ENCODE results near the gene GGT6. TPM values are rescaled to one million over a fixed set of nuclear protein-coding genes. Genes with fewer than 3 reads are reported as not detected.
A peak's percentile ranks its signal among the peaks of the same experiment; 100 is the strongest.

The GGT6 gene
- total RNA-seq, 1 donor from 2014 or later = not detected

DNA sequence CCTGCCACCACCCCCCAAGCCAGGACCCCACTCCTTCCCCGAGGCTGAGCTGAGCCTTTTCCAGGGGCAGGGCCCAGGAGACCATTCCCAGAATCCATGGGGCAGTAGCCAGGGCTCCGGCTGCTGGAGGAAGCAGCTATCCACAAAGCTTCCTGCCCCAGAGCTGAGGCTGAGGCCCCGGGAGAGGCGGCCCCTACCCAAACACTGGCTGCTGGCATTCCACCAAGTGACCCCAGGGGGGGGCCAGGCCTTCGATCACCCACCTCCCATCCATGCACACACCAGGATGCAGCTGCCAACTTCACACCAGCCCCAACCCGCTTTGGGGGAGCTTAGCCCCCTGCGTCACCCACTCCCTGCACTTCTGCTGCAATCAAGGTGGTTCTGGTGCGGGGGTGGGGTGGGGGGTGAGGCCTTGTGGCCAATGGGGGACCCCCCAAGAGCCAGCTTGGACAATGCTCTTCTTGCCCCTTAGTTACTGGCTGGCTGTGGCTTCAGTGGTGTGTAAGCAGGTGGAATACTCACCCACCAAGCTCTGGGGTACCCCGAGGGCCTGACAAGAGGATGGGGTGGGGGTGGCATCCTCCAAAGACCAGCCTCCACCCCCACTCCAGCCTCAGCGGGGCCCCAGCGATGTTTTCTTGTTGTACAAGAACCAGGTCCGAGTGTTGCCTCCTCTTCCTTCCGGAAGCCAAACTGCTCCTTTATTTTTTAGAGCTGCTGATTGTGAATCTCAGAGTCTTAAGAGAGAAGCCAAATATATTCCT lies 22.0 kb downstream of the GGT6 start:
- peak overlapping the region; percentile 45 to 71 for H3K27ac ChIP-seq
- H3K27me3 ChIP-seq = no peaks in the 10 kb centered on the region
- no peaks in the 10 kb centered on the region for H3K9me3 ChIP-seq
- peaks cover 46 to 50% of the 10 kb centered on the region in 2 donors for H3K36me3 ChIP-seq
- H3K4me3 ChIP-seq = no peak overlapping the region
- intact Hi-C loops (cut with DNase I) = no loop called here
- TF ChIP-seq, protein P1, sequence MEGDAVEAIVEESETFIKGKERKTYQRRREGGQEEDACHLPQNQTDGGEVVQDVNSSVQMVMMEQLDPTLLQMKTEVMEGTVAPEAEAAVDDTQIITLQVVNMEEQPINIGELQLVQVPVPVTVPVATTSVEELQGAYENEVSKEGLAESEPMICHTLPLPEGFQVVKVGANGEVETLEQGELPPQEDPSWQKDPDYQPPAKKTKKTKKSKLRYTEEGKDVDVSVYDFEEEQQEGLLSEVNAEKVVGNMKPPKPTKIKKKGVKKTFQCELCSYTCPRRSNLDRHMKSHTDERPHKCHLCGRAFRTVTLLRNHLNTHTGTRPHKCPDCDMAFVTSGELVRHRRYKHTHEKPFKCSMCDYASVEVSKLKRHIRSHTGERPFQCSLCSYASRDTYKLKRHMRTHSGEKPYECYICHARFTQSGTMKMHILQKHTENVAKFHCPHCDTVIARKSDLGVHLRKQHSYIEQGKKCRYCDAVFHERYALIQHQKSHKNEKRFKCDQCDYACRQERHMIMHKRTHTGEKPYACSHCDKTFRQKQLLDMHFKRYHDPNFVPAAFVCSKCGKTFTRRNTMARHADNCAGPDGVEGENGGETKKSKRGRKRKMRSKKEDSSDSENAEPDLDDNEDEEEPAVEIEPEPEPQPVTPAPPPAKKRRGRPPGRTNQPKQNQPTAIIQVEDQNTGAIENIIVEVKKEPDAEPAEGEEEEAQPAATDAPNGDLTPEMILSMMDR (IDR thresholded peaks at IDR 0.05) = no peak
- peaks cover 4 to 20% of the 10 kb centered on the region in 2 donors for H3K4me1 ChIP-seq
- DNase-seq (ENCODE audit: low spot score in 2 of 2) = no peak

DNA sequence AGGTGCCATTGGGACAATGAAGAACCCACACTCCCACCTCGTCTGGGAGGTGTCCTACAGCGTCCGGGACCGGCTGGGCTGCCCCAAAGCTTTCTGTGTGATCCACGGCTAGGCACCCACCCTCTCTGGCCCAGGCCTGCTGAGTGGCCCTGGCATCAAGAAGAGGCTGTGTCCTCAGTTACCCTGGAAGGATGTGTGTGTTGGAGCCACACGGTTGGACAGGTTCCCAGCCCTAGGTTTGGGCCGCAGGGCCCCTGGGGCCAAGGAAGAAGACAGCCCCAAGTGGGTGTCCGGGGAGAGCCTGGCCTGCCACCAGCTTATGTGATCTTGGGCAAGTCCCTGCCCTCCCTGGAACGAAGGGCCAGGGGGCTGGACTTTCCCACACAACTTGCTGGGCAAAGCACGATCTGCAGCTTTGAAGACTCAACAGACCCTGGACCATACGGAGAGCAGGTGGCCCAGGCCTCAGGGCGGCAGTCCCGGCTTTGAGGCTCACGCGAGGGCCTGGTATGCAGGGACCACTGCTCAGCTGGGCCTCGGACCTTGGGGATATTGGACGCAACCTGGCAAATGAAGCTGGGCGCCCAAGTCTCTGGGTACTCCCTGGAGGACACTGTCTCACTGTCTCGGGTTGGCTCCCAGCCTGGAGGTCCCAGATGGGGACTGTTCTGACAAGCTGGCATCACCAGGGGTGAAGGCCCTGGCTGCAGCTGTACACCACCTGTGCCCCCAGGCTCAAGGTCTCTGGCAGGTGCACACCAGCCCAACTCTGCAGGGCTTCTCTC lies 22.7 kb downstream of the GGT6 start:
- H3K36me3 ChIP-seq = peaks cover 40 to 42% of the 10 kb centered on the region in 2 donors
- no peak for DNase-seq (ENCODE audit: low spot score in 2 of 2)
- H3K4me3 ChIP-seq = no peak overlapping the region
- no peaks in the 10 kb centered on the region for H3K9me3 ChIP-seq
- intact Hi-C loops (cut with DNase I) = no loop called here
- no peaks in the 10 kb centered on the region for H3K27me3 ChIP-seq
- peak overlapping the region; percentile 45 to 71 for H3K27ac ChIP-seq
- TF ChIP-seq, protein P1 (IDR thresholded peaks at IDR 0.05) = no peak
- peaks cover 4 to 20% of the 10 kb centered on the region in 2 donors for H3K4me1 ChIP-seq

DNA sequence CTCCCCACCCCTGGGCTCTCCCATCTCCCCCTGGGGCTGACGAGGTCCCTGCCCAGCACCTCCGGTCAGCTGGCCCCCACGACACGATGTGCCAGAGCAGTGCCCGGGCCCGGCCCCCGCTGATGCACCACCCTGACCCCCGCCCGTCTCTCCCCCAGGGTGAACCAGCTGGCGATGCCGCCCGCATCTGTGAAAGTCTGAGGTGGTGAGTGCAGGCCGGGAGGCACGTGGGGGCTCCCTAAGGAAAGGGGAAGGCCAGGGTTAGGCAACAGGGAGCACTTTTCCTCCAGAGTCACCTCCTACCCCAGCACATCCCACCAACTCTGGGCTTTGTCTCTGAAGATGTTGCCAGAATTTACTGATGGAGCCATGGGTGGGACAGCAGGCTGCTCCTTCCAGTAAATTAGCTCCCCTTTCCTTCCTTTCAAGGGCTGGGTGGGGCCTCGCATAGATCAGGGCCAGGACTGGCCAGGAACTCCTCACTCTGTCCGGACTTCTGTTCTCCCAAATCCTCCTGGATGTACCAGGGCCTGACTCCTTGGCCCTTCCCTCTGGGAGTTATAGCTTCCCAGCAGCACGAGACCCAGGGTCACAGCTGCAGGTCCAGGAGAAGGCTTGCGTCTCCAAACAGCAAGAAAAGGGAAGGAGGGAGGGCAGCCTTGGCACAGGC lies 23.5 kb downstream of the GGT6 start:
- H3K27ac ChIP-seq = peak overlapping the region; percentile 45 to 71
- TF ChIP-seq, protein P1 (IDR thresholded peaks at IDR 0.05) = no peak
- no peaks in the 10 kb centered on the region for H3K9me3 ChIP-seq
- no peak for DNase-seq (ENCODE audit: low spot score in 2 of 2)
- peaks cover 32 to 35% of the 10 kb centered on the region in 2 donors for H3K36me3 ChIP-seq
- H3K27me3 ChIP-seq = no peaks in the 10 kb centered on the region
- intact Hi-C loops (cut with DNase I) = no loop called here
- peaks cover 4 to 20% of the 10 kb centered on the region in 2 donors for H3K4me1 ChIP-seq
- H3K4me3 ChIP-seq = no peak overlapping the region

DNA sequence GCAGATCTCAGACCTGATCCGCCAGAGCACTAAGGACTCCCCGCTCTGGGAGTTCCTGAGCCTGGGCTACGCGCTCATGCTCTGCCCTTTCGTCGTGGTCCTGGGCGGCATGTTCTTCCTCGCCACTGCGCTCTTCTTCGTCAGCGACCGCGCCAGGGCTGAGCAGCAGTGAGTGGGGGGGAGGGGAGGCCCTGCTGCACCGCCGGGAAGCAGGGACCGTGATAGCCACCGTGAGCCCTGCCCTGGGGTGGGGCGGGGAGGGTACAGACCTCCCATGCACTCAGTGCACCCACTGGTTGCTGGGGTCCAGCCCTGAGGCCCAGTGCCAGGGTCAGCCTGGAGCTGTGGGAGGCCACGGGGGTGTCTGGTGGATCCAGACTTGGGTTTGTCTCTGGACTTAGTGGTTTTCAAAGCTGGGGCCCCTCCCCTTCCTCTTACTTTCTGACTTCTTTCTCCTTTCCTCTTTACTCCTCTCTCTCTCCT lies 24.1 kb downstream of the GGT6 start:
- DNase-seq (ENCODE audit: low spot score in 2 of 2) = no peak
- no peaks in the 10 kb centered on the region for H3K9me3 ChIP-seq
- H3K36me3 ChIP-seq = peaks cover 26 to 29% of the 10 kb centered on the region in 2 donors
- H3K27ac ChIP-seq = peak overlapping the region in 1 of 2 donors; percentile 71
- TF ChIP-seq, protein P1 (IDR thresholded peaks at IDR 0.05) = no peak
- H3K4me3 ChIP-seq = no peak overlapping the region
- intact Hi-C loops (cut with DNase I) = no loop called here
- H3K27me3 ChIP-seq = no peaks in the 10 kb centered on the region
- peaks cover 4 to 20% of the 10 kb centered on the region in 2 donors for H3K4me1 ChIP-seq

DNA sequence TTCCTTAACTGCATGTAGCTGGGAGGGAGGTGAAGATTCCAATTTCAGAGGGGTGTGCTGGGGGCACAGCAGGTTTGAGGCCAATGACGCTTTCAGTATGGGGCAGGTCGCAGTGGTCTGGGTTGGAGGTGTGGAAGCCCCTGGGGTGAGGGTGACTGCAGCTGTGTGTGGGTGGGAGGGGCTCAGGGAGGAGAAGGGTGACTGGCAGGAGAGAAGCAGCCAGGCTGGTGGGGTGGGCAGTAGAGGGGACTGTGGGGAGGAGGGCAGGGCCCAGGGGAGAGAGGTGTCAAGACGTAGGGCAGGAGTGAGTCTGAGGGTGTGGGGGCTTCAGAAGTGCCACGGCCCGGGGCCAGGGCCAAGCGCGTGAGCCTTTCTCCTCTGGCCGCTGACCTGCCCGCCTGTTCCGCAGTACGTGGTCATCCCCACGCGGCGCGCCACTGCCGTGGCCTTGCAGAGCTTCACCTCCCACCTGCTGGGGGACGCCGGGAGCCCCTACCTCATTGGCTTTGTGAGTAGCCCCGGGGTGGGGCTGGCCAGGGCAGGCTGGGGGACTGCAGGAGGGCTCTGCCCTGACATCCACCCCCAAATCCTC lies 24.6 kb downstream of the GGT6 start:
- peaks cover 4 to 20% of the 10 kb centered on the region in 2 donors for H3K4me1 ChIP-seq
- intact Hi-C loops (cut with DNase I) = no loop called here
- H3K4me3 ChIP-seq = no peak overlapping the region
- TF ChIP-seq, protein P1 (IDR thresholded peaks at IDR 0.05) = no peak
- H3K27me3 ChIP-seq = no peaks in the 10 kb centered on the region
- DNase-seq (ENCODE audit: low spot score in 2 of 2) = no peak
- H3K36me3 ChIP-seq = peaks cover 21 to 25% of the 10 kb centered on the region in 2 donors
- peak overlapping the region in 1 of 2 donors; percentile 71 for H3K27ac ChIP-seq
- no peaks in the 10 kb centered on the region for H3K9me3 ChIP-seq

All from ascending aorta (tissue), 2 donors.